ENCODE data around the gene MTUS2.

The MTUS2 gene

GRCh38 chr13:29532821-29533220 lies 712.7 kb downstream of the MTUS2 start:
- DNase-seq (ENCODE audit: extremely low read depth, low read depth): no peak
- H3K4me3 ChIP-seq (replicated peaks; ENCODE audit: low read depth, low read length): no peak overlapping the region

GRCh38 chr13:29534083-29534482 lies 713.9 kb downstream of the MTUS2 start:
- no peak for TF ChIP-seq CTCF (IDR thresholded peaks at IDR 0.05; ENCODE audit: low read depth, low read length, missing control alignments)
- H3K4me3 ChIP-seq (replicated peaks; ENCODE audit: low read depth, low read length): no peak overlapping the region
- no peak for DNase-seq (ENCODE audit: extremely low read depth, low read depth)

More at GRCh38 chr13:29532821-29533220, 712.7 kb downstream of the MTUS2 start:
- no peak for TF ChIP-seq CTCF (IDR thresholded peaks at IDR 0.05; ENCODE audit: low read depth, low read length, missing control alignments)

- TF ChIP-seq CTCF (IDR thresholded peaks at IDR 0.05; ENCODE audit: low read depth, low read length, missing control alignments): no peak
- no peak for DNase-seq (ENCODE audit: extremely low read depth, low read depth)
- H3K4me3 ChIP-seq (replicated peaks; ENCODE audit: low read depth, low read length): no peak overlapping the region
These were observed 715.8 kb downstream of the MTUS2 start for GRCh38 chr13:29535663-29536655.

- TF ChIP-seq CTCF (IDR thresholded peaks at IDR 0.05; ENCODE audit: low read depth, low read length, missing control alignments): no peak
- H3K4me3 ChIP-seq (replicated peaks; ENCODE audit: low read depth, low read length): no peak overlapping the region
These were observed 716.7 kb downstream of the MTUS2 start for GRCh38 chr13:29536853-29537252.

GRCh38 chr13:29537736-29538651 lies 717.9 kb downstream of the MTUS2 start:
- H3K4me3 ChIP-seq (replicated peaks; ENCODE audit: low read depth, low read length): no peak overlapping the region
- DNase-seq (ENCODE audit: extremely low read depth, low read depth): no peak
- TF ChIP-seq CTCF (IDR thresholded peaks at IDR 0.05; ENCODE audit: low read depth, low read length, missing control alignments): no peak

More at GRCh38 chr13:29536853-29537252, 716.7 kb downstream of the MTUS2 start:
- no peak for DNase-seq (ENCODE audit: extremely low read depth, low read depth)

GRCh38 chr13:29538652-29539040 lies 718.5 kb downstream of the MTUS2 start:
- H3K4me3 ChIP-seq (replicated peaks; ENCODE audit: low read depth, low read length): no peak overlapping the region
- DNase-seq (ENCODE audit: extremely low read depth, low read depth): no peak
- TF ChIP-seq CTCF (IDR thresholded peaks at IDR 0.05; ENCODE audit: low read depth, low read length, missing control alignments): no peak

Data from HFF-Myc (cell line).